HFFc6 (cell line): ENCODE measurements around the gene CDC20B. TPM values are rescaled to one million over a fixed set of nuclear protein-coding genes. Genes with fewer than 3 reads are reported as not detected.

Experiments used
- DNase-seq: peaks from one replicate; pipeline ENCODE4 v3.0.0-alpha.2; 2018
- H3K27ac Mint-ChIP-seq: 2 replicates; pipeline ENCODE4 v1.8.0; 2020; ENCODE audit warnings: mild to moderate bottlenecking, mixed read lengths
- H3K27me3 Mint-ChIP-seq: 2 replicates; pipeline ENCODE4 v1.8.0; 2021; ENCODE audit warnings: mild to moderate bottlenecking, moderate library complexity, mixed read lengths; ENCODE audit not compliant: insufficient read depth
- H3K36me3 Mint-ChIP-seq: 2 replicates; pipeline ENCODE4 v1.8.0; 2021; ENCODE audit warnings: low read depth, mixed read lengths
- H3K4me1 Mint-ChIP-seq: 2 replicates; pipeline ENCODE4 v1.8.0; 2020; ENCODE audit warnings: low read depth, mixed read lengths
- H3K4me3 Mint-ChIP-seq: 2 replicates; pipeline ENCODE4 v1.8.0; 2020; ENCODE audit warnings: mild to moderate bottlenecking, moderate library complexity, mixed read lengths
- H3K9me3 Mint-ChIP-seq: 2 replicates; pipeline ENCODE4 v1.8.0; 2020; ENCODE audit warnings: mild to moderate bottlenecking, mixed read lengths
- CTCF ChIP-seq: fragments of 200-600 bp; sonication (generic); IDR thresholded peaks from 2 replicates; pipeline ENCODE4 v1.5.0; 2021; ENCODE audit warnings: antibody characterized with exemption, mild to moderate bottlenecking
- total RNA-seq, 6 experiments: library from RNA; stranded (reverse); fragmentation: NEBNext Ultra II Directional; extraction: Animal tissue kit (Norgen Biotek cat#: 25700); gene quantifications; 2 replicates in 1 of 6; 3 replicates in 5 of 6; pipeline ENCODE4 v1.2.3, GENCODE V29; 2021

Gene CDC20B
- total RNA-seq, 6 experiments from 2014 or later: 0.07 to 0.20 (median 0.12) TPM; not detected in 1

GRCh38 chr5:55073211-55073610 lies 99.8 kb downstream of the CDC20B start:
- Mint-ChIP-seq H3K27ac (no peak overlapping the region), H3K4me1 (peaks cover 9% of the 10 kb centered on the region; the same call in 1 of the 2 replicates), H3K36me3 (peaks cover 5% of the 10 kb centered on the region; the same call in 1 of the 2 replicates), H3K4me3 (no peak overlapping the region), H3K9me3 (no peaks in the 10 kb centered on the region), H3K27me3 (no peaks in the 10 kb centered on the region; the same call in 1 of the 2 replicates)
- no peak for DNase-seq
- TF ChIP-seq CTCF: no peak

- Mint-ChIP-seq H3K9me3 (no peaks in the 10 kb centered on the region), H3K36me3 (0 out of 2 replicates have a peak, but pooled peaks cover 5% of the 10 kb centered on the region), H3K4me1 (peaks cover 9% of the 10 kb centered on the region; the same call in 1 of the 2 replicates), H3K4me3 (no peak overlapping the region), H3K27me3 (no peaks in the 10 kb centered on the region; the same call in 1 of the 2 replicates), H3K27ac (no peak overlapping the region)
- no peak for TF ChIP-seq CTCF
- DNase-seq: no peak
These were observed 100.3 kb downstream of the CDC20B start for GRCh38 chr5:55072666-55073065.

DNA sequence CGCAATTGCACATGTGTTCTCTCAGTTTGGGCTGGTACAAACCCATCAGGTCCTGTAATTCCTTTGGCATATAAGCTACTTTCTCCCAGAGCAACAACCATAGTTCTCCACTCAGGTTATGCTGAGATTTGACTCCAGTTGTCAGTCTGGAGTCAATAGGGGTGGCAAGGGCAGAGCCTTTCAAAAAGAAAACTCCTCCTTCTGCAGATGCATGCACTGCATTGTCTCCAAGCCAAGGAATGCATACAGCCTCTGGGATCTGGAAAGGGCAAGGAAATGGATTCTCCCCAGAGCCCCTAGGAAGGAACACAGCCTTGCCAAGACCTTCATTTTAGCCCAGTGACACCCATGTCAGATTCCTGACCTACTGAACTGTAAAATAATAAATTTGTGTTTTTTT lies 101.6 kb downstream of the CDC20B start:
- TF ChIP-seq CTCF: no peak
- Mint-ChIP-seq H3K27ac (no peak overlapping the region), H3K36me3 (no peaks in the 10 kb centered on the region), H3K9me3 (no peaks in the 10 kb centered on the region), H3K4me1 (peaks cover 19% of the 10 kb centered on the region; the same call in 1 of the 2 replicates), H3K27me3 (no peaks in the 10 kb centered on the region; the same call in 1 of the 2 replicates), H3K4me3 (no peak overlapping the region)
- no peak for DNase-seq

- no peak for DNase-seq
- Mint-ChIP-seq H3K27me3 (no peaks in the 10 kb centered on the region; the same call in 1 of the 2 replicates), H3K9me3 (no peaks in the 10 kb centered on the region), H3K36me3 (no peaks in the 10 kb centered on the region), H3K27ac (no peak overlapping the region), H3K4me1 (peaks cover 21% of the 10 kb centered on the region; the same call in 1 of the 2 replicates), H3K4me3 (no peak overlapping the region)
- no peak for TF ChIP-seq CTCF
These were observed 102.0 kb downstream of the CDC20B start for GRCh38 chr5:55070968-55071367.

GRCh38 chr5:55066277-55066676 lies 106.7 kb downstream of the CDC20B start:
- Mint-ChIP-seq H3K4me3 (no peak overlapping the region), H3K4me1 (peaks cover 50% of the 10 kb centered on the region), H3K27ac (no peak overlapping the region), H3K27me3 (no peaks in the 10 kb centered on the region; the same call in 1 of the 2 replicates), H3K36me3 (no peaks in the 10 kb centered on the region), H3K9me3 (no peaks in the 10 kb centered on the region)
- no peak for TF ChIP-seq CTCF
- DNase-seq: no peak
